Activated naive CD4-positive, alpha-beta T cell (primary cell): ENCODE results near the gene MATN1.

Experiments
- DNase-seq, 4 experiments: peaks; one replicate each; lab custom pipeline; 2025; lab: John Stamatoyannopoulos, UW

The MATN1 gene

DNA sequence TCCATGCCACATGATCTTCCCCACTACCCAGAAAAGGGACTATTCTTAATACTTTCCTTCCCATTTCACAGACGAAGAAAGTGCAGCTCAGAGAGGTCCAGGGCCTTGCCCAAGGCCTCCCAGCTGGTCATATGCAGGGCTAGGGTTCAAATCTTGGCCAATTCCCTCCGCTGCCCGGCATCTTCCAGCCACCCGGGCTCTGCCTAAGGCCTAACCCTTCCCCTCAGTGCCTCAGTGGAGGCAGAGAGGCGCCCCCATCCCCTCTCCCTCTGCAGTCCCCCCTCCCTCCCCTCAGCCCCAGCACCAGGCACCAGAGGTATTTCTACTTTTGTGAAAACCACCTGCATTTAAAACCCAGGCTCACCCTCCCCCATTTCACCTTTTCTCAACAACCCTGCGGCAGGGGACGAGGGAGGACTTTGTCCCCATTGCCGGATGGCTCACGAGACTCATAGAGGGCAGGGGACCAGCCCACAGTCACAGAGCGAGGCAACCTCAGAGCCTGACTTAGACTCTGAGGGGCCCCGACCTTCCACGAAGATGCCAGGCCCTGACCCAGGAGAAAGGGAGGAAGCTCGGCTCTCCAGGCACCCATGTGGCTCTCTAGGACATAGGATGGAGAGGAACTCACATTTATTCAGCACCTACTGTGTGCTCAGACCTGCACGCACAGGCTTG is 21.9 kb upstream of the MATN1 start:
- DNase-seq, result no peak

DNA sequence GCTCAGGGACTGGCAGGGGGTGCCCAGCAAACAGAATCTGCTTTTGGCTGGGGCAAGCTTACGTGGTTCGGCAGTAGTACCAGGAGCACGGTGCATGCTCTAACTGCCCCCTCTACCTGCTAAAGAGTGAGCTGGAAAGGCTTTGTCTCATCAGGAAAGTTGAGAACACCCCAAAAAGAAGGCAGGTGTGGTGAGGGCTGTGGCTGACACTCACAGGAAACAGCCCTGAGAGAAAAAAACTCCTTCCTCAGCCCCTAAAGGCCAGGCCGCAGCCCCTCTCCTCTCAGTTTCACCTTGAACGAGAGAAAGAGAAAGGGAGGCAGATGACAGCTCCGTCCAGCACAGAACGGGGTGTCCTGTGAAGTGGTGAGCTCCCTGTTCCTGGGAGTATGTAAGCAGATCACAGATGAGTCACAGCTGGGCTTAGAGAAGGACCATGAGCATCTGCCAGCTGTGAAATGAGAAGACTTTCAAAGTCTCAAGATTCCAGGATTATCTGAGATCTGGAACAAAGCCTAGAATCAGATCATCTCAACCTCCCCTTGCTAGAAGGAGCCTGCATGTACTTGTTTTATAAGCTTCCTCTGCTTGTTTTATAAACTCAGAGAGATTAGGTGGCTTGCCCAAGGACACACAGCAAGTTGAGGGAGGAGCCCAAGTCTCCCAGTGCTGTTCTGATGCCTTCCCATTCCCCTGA is 20.8 kb upstream of the MATN1 start:
- no peak for DNase-seq

- DNase-seq, result peak in 2 of 4 experiments; percentile 30 to 53
Observed at GRCh38 chr1:30743584-30744059, 20.2 kb upstream of the MATN1 start.

DNA sequence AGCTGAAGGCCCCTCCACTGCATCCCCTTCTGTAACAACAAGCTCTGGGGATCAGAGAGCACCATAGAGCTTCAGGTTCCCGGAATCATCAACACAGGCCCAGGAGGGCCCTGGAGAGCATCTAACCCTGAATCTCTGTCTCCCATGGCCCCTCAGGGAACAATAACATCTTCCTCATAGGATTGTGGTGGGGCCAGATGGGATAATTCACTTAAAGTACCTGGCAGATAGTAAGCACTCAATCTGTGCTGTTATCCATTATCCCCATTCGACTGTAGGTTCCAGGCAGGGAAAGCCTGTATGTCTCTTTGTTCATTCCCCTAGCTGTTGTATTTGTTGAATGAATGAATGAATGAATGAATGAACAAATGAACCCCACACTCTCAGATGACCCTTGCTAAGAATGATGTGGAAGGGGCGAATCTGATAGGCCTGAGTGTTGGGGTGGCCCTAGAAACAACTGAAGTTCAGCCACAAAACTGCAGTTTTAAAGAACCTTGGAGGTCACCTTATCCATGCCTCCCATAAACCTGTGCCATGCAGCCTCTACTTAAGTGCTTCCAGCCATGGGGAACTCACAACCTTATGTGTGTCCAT is 19.7 kb upstream of the MATN1 start:
- no peak for DNase-seq

DNA sequence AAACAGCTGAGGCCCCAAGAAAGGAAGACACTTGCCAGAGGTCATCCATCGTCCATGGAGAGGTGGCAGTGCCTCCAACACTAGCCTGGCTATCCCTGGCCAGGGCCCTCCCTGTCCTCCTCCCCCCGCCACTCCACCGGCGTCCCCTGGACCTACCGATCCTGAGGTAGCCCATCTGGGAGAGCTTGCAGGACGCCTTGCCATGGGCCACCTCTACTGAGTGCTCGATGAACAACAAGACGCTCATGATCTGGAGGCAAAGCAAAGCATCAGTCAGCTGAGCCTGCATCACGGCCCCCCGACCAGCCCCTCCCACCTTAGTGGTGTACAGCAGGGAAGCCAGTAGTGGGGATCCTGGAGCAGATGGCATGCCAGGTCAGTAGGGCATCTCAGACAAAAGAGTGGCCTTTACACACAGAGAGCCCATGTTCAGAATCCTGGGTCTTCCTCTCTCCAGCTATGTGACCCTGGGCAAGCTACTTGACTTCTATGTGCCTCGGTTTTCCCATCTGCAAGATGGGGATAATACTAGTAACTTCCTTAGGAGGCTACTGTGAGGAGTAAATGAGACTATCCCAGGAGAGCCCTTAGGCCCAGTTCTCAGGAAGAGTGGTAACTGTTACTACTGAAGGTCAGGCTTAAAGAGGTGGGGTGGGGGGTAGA is 19.0 kb upstream of the MATN1 start:
- no peak for DNase-seq

GRCh38 chr1:30741239-30741894 is 18.0 kb upstream of the MATN1 start:
- no peak for DNase-seq

GRCh38 chr1:30740251-30741238 is 17.2 kb upstream of the MATN1 start:
- DNase-seq, result no peak

DNA sequence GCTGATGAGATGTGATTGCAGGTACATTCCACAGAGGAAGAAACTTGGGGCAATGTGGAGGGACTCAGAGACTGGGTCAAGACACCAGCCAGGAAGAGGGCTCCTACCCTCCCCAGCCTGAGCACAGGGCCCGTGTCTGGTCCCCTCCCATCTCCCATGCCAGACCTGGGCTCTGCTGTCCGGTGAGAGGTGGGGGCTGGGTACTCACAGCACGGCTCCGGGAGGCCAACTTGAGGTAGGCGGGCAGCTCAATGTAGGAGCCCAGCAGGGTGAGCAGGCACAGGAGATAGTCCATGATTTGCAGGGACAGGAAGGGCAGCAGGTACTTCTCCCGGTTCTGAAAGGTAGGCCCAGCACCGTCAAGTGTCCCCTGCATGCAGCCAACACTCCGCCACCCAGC is 16.2 kb upstream of the MATN1 start:
- DNase-seq, result no peak

DNA sequence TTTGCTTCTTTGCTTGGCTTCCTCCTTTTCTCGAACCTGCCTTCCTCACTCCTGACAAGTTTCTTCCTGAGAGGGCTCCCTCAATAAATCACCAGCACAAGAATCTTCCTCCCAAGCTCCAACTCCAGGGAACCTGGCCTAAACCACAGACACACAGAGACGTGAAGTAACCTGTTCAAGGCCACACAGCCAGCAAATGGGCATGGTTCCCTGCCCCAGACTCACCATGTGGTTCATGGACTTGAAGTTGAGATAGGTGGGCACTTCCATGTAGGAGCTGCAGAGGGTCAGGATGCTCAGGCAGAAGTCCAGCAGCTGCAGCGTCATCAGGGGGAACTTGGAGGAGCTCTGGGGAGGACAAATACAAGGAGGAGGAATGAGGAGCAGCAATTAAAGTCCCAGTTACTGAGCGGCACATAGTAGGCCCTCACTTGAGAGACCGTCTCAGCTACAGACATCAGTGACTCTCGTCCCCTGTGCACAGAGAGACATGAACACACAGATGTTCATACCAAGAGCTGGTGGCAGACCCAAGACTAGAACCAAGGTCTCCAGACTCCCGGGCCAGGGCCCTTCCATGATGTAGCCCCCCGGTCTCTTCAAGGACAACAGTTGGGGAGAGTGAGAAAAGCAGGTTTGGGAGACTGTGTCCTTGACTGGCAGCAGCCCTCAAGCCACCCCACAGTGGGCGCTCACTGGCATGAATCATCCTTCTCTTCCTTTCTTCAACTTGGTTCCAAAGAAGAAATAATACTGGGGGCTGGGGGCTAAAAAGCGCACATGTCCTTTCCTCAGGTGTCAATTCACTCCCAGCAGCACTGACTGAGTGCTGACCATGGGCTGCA is 15.6 kb upstream of the MATN1 start:
- no peak for DNase-seq

- DNase-seq, result no peak
Observed at GRCh38 chr1:30738040-30738714, 14.8 kb upstream of the MATN1 start.

GRCh38 chr1:30737357-30738039 is 14.1 kb upstream of the MATN1 start:
- DNase-seq, result no peak

DNA sequence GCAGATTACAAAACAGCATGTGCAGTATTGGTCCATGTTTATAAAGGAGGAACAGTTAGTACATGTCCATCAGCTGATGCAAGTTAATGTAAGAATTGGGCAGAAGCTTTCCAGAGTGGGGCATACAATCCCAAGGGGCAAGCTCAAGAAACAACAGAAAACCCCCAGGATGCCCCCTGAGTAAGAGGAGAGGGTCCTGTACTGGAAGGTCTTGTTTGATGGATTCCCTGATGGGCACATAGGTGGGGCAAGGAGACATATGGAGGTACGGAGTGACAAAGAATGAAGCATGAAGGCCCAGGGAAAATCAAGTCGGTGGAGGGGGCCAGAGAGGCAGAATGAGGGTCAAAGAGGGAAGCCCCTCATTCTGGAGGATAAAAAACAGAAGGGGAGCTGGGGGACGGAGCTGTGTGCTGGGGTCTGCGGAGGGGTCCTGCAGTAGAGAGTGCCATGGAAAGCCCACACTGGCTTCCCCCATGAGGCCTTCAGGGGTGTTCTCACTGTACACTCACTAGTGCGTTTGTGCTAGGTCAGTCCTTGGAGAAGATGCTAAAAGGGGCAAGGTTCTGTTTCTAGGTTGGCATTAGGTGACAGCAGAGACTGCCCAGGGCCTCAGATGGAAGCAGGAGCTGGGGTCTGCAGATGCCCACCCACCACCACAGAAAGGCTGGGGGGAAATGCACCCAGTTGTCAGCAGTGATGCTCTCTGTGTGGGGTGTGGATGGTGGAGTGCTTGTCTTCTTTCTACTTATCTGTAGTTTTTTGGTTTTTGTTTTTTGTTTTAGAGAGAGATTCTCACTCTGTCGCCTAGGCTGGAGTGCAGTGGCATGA is 12.5 kb upstream of the MATN1 start:
- no peak for DNase-seq

DNA sequence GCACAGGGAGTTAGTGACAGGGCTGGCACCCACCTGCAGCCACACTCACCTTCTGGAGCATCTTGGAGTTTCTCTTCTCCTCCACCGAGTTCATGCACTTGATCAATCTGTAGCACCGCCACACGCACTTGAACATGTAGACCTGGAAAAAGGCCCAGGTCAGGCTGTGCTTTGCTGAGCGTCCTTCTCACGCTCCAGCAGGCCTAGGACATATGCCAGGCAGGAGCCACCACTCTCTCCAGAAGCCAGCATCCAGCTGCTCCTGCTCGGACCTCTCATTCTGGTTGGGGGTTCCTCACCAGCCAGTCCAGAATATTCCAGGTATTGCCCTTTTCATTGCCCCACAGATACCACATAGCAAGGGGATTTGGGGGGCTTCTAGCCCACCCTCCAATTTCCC is 11.7 kb upstream of the MATN1 start:
- DNase-seq, result no peak

DNA sequence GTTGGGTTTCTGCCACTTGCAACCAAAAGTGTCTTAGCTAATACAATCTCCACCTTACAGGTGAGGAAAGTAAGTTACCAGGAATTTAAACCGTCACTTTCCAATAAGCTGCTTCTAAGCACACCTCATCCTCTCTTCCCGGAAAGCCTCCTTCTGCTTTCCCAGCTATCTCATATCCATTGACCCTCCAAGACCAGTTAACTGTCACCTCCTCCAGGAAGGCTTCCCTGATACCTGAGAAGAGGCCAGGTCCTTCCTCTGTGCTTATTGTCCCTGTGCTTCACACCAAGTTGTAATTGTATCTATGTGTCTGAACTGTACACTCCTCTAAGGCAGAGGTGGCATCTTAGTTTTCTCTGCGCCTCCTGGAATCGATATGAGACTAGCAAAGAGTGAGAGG is 11.2 kb upstream of the MATN1 start:
- DNase-seq, result no peak

DNA sequence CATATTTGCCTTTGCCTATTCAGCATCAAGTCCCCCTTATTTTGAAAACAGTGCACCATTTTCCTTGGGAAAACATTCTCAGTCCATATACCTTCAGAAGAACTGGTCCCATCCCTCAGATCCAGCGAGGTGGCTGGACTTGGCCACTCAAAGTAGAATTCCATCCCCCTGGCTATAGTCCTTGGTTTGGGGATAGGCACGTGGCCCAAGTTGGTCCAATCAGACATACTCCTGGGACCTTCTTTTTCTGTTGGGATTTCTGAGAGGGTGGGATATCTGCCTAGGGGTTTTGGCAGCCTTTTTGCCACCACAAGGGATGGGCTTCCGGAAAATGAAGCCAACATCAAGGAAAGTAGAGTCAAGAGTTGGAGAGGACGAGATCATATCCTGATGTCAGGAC is 10.7 kb upstream of the MATN1 start:
- no peak for DNase-seq

DNA sequence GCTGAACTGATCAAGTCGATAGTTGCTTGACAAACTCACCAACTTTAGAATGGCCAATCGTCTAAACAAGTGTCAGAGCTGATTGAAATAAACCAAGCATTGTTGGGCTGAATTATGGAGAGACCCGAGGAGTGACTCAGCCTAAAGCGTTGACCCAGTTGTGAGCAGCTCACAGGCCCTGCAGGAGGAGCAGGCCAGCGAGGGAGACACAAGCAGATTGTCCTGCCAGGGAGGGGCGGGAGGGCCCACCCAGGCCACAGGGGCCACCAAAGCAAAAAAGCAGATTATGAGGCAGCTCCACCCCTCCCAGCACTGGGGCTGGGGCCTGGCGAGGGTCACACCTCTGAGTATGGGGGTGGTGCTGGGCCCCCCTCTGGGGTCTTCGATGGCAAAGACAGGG is 10.1 kb upstream of the MATN1 start:
- no peak for DNase-seq

DNA sequence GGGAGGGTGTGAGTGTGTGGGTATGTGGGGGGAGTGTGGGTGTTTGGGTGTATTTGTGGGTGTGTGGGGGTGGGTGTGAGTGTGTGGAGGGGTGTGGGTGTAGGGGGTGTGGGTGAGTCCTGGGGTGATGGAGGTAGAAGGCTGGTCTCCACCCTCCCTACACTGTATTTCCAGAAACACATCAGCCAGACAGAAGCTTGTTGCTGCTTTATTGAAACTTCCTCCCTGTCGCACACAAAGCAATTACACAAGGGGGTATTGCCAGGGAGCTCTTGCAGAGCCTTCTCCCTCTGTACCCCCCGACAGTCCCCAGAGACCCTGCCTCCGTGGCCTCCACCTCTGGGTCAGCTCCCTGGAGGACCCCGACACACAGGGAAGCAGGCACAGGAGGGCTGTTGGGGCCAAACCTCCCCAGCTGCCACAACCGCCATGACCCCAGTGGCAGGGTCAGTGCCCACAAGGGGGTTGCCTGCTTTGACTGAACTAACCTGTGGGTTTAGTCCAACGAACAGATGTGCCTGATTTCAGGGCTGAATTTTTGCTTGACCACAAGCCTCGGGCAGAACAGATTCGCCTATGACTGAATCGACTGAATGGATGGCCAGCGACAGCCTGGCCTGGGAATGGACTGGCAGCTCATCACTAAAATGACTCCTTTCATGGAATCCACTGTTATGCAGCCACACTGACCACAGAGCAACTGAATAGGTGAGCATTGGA is 9.1 kb upstream of the MATN1 start:
- no peak for DNase-seq
